DMS153 treated with DMSO at 0.1 percent for 48 hours (cell line): ENCODE results near the gene ELFN2.

Experiments used
- DNase-seq: peaks from one replicate; lab custom pipeline; 2025; ENCODE audit not compliant: unreplicated experiment; lab: John Stamatoyannopoulos, UW

ELFN2 gene

GRCh38 chr22:37428649-37429586, 1.6 kb upstream of the ELFN2 start:
- DNase-seq = no peak

DNA sequence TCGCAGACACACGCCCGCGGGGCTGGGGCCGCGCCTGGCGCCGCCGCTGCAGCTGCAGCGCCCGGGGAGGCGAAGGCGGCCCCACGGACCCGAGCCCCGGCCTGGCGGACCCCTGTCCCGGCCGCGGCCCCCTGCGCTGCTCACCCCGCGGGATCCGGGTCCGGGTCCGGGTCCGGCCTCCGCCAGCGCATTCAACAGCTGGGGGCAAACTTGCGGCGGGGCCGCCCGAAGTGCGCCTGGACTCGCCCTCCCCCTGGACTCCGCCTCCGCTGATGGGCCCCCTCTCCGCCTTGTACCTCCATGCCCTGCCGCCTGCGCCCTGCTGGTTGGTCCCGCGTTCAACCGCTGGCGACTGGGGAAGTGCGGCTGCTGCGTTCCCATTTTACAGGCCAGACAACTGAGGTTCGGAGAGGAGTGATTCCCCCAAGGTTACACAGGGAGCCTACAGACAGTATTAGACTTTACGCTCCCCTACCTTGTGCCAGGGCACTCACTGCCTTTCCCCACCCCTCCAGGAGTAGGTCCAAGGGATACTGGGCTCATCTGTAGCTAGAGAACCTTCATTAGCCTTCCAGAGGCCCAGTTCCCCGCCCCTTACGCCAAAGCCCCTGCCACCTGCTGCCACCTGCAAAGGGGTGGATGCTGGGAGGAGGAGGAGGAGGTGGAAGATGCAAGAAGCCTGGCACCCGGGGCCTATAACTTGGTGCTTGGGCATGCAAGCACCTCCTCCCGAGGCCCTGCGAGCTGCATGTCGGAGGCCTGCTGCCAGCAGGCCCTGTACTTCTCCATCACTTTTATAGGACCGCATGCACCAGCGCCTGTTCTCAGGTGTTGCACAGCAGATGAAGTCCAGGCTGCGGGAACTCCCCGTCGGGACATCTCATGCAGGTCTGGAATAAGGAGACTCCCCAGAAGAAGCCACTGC, 694 bp upstream of the ELFN2 start:
- DNase-seq = no peak

DNA sequence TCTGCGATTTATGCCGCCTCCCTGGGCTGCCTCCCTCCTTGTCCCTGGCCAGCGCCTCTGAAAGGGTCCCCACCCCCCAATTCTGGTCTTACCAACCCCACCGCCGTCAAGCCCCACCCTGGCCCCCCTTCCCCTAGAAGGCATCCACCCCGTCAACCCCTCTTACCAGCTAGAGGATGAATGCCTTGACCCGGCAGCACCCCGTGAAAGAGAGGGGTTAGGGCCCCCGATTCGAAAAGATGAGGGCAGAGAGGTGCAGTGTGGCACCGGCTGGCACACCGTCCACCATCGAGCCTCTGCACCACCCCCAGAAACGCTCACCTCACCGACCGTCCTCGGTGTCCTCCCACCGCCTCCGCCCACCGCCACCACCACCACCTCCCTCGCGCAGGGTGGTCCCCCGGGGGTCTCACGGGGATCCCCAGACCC, 559 bp downstream of the ELFN2 start:
- no peak for DNase-seq

- no peak for DNase-seq
These were observed 1.2 kb downstream of the ELFN2 start for GRCh38 chr22:37425800-37426705.

GRCh38 chr22:37425369-37425768, 1.9 kb downstream of the ELFN2 start:
- DNase-seq = no peak

DNA sequence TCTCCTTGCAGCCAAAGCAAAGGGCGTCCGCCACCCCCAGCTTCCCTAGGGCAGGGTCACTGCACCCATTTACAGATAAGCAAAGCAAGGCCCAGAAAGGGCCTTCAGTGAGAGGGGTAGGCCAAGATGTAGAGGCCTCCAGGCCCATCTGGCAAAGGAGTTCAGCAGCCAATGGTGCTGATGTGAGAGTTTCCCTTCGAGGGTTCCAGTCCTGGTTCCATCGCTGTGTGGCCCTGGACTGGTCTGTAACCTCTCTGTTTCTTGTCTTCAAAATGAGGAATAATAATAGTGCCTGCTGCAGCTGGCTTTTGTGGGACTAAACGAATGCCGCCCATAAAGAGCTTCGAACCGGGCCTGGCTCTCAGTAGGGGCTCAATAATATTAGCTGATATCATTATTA, 4.0 kb downstream of the ELFN2 start:
- no peak for DNase-seq

- DNase-seq = no peak
These were observed 5.8 kb downstream of the ELFN2 start for GRCh38 chr22:37421468-37421877.

GRCh38 chr22:37420686-37421467, 6.4 kb downstream of the ELFN2 start:
- DNase-seq = no peak

DNA sequence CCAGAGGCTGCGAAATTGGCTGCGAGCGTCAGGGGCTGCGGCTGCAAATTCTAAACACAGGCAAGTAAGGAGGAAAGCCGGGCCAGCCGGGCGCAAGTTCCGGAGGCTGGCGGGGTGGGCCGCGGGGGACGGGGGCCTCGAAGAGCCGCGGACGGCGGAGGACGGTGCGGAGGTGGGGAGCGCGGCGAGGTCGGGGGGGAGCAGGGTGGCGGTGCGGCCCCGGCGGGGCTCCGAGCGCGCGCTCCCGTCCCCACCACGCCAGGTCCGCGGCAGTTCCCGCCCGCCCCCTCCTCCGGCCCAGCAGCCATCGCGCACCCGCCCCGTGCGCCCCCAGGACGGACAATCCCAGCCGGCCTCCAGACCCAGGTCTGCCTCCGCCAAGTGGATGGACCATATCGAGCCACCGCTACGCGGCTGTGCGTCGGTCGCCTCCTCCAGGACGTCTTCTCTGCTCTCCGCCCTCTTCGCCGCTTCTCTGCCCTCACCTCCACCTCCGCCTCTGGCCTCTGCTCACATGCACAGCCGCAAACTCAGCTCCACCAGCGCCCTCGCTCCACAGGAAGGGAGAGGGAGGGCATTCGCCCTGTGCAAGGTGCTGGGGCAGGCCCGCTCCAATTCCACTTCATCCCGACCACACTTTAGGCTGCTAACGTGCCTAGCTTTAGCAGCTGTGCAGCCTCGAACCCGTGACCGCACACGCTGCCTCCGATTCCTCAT, 7.2 kb downstream of the ELFN2 start:
- DNase-seq = no peak

DNA sequence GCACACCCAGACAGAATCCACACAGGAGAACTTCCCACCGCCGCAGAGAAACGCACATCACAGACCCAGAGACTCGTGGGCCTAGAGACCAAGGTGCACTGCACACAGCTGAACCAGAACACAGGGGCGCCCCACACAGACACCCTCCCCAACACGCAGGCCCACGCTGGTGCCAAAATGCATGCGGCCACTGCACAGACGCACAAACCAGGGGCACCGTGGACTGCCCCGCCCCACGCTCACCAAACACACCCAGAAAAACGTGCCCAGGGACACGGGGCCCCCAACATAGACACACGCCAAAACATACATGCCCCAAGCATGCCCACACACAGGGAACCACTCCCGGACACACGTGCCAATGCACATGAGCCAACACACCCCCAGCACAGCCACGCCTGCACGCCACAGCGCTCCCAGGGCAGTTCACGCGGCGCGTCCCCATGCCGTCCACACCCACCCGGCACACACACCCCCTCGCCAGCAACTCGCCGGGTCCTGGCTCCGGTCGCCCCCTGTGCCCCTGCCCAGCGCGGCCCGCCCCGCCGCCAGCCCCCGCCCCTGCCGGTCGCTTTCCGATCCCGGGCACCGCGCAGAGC, 7.8 kb downstream of the ELFN2 start:
- DNase-seq = no peak

DNA sequence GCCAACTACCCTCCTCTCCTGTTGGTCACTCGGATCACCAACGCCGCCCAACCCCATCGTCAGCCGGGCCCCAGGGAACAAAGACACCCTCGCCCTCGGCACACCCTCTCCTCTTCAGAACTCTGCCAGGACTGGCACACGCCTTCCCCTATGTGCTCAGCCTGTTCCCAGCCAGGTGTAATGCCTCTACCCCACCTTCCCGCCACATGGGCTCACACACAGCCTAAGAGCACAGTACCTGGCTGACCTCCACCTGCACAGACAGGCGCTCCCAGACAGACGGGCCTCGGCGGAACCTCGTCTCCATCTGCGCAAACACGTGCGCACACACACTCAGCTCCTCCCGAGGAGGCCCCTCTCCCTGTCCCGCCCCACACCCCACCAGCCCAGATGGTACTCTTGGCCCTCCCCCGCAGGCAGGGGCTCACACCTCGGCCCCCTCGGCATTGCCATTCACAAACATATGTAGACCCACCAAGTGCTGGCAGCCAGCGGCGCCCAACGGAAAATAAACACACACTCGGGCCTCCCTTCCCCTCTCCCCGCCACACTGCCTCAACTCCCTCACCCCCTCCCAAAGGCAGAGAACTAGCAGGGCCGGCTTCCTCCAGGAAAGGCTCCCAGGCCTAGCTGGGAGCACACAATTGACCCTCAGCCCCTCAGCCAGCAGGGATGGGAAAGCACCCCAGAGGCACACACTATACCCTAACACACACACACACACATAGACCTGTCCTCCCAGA, 8.5 kb downstream of the ELFN2 start:
- DNase-seq = peak; percentile 34

DNA sequence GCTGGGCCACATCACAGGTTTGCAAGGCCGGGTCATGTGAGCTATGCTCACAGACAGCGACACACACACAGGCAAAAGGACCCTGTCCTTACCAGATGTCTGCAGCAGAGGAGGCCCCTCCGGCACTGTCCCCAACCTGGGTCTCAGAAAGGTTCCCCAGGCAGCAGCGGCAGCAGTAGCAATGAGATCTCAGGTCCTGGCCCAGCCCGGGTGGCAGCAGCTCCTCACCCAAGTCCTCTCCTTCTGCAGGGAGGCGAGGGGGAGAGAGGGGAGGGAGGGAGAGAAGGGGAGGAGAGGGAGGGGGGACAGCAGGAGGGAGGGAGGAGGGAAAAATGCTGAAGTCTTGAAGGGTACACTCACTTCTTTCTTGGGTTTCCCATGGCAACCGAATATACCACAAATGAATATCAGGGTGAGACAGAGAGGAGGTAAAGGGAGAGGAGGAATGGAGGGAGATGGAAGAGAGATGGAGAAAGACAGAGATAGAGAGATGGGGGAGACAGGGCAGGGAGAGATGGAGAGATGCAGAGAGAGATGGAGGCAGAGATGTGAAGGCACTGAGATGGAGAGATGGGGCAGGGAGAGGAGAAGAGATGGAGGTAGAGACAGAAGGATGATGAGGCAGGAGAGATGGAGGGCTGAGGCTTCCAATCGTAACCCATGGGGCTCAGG, 9.5 kb downstream of the ELFN2 start:
- no peak for DNase-seq

DNA sequence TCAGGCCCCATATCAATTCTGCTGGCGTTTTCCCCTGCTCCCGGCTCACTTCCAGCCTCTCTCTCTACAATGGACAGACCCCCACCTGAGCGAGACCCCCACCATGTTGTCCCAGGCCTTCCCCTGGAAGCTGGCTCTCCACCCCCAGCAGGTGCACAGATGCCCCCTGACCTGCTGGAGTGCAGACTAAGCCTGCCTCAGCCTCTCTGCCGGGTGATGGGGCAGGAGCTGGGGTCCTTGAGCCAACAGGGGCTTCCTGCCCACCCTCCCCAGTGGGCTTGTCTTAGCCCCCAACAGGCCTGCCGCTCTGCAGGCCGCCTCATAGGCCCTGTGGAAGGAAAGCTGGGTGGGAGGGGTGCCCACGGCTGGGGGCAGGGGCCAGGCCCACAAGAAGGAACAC, 10.0 kb downstream of the ELFN2 start:
- DNase-seq = no peak

GRCh38 chr22:37416827-37417226, 10.5 kb downstream of the ELFN2 start:
- no peak for DNase-seq

DNA sequence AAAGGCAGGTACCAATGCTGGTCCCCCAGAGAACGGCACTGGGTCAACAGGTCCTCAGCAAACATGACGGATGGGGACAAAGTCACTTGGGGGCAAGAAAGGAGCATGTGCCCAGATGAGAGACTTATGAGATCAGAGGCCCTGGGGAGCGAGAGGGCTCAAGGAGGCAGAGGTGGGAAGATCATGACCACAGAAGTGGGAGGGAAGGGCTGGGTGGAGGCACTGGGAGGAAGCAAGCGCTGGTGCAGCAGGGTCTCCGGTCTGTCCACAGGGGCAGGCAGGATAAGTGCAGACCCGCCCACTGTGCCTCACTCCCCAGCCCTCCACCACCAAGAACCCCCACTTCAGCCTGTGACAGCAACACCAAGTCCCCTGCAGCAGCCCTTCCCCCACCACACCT, 10.9 kb downstream of the ELFN2 start:
- no peak for DNase-seq

- no peak for DNase-seq
These were observed 12.1 kb downstream of the ELFN2 start for GRCh38 chr22:37415210-37415609.

DNA sequence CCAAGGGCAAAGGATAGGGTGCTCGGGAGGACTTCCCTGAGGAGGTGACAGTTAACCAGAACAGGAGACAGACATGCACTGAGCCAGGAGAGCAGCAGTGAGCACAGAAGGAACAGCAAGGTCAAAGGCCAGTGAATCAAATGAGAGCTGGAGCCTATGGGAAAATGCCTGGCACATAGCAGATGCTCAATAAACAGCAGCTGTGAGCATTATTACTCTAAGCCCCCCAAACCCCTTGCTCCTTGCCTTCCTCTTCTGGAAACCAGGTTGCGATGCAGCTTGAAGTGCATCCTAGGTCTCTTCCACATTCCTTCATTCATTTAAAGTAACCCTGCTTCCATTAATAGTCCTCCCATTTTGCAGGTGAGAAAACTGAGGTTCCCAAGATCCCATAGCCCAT, 13.0 kb downstream of the ELFN2 start:
- DNase-seq = no peak

GRCh38 chr22:37413546-37413945, 13.7 kb downstream of the ELFN2 start:
- DNase-seq = no peak
